K562 (cell line): ENCODE measurements around the gene DRG1. TPM values are rescaled to one million over a fixed set of nuclear protein-coding genes. Genes with fewer than 3 reads are reported as not detected.

Source experiments
- CHCHD3 ChIP-seq: fragments of 250-450 bp; sonication (Bioruptor Pico); IDR thresholded peaks from 2 replicates; pipeline ENCODE4 v2.1.2; 2022; ENCODE audit warnings: mild to moderate bottlenecking
- CUX1 ChIP-seq: fragments of 200-800 bp; sonication (Bioruptor generic); IDR thresholded peaks from 2 replicates; pipeline ENCODE4 v1.6.1; 2016; ENCODE audit warnings: missing genetic modification characterization, missing compliant biosample characterization
- HDAC8 ChIP-seq: fragments of 450-650 bp; IDR thresholded peaks from 2 replicates; pipeline ENCODE4 v1.6.1; 2016; ENCODE audit warnings: mild to moderate bottlenecking, missing genetic modification characterization, moderate library complexity, missing compliant biosample characterization
- MYC ChIP-seq, 2 experiments: fragments of 250-450 bp in 1 of 2; sonication (Bioruptor Pico) in 1 of 2; IDR thresholded peaks; 2 replicates each; pipeline versions ENCODE4 v1.5.1 to v1.6.1; 2012 to 2021; ENCODE audit warnings: low read depth in 2 of 2, borderline replicate concordance in 1 of 2, improper control_type of control experiment in 1 of 2, low read length in 1 of 2, mild to moderate bottlenecking in 1 of 2, moderate library complexity in 1 of 2
- NBN ChIP-seq: fragments of 450-650 bp; IDR thresholded peaks from 2 replicates; pipeline ENCODE4 v1.6.1; 2016; ENCODE audit warnings: low read depth, mild to moderate bottlenecking
- SAP30 ChIP-seq: fragments of 200-600 bp; sonication (generic); IDR thresholded peaks from 2 replicates; pipeline ENCODE4 v1.6.1; 2012; ENCODE audit warnings: borderline replicate concordance, low read depth, mild to moderate bottlenecking, moderate library complexity, low read length, control low read depth, inconsistent platforms; ENCODE audit not compliant: insufficient read depth, poor library complexity, severe bottlenecking
- XRCC3 ChIP-seq: fragments of 450-650 bp; IDR thresholded peaks from 2 replicates; pipeline ENCODE4 v1.6.1; 2017; ENCODE audit warnings: mild to moderate bottlenecking, moderate library complexity
- ZKSCAN8 ChIP-seq: fragments of 200-800 bp; sonication (Bioruptor generic); IDR thresholded peaks from 2 replicates; pipeline ENCODE4 v1.6.1; 2016; ENCODE audit warnings: missing genetic modification characterization, missing compliant biosample characterization
- ZNF175 ChIP-seq: fragments of 200-800 bp; sonication (Bioruptor generic); IDR thresholded peaks from 2 replicates; pipeline ENCODE4 v1.6.1; 2016; ENCODE audit warnings: low read depth, mild to moderate bottlenecking, missing genetic modification characterization, missing compliant biosample characterization
- ZNF644 ChIP-seq: fragments of 200-800 bp; sonication (Bioruptor generic); IDR thresholded peaks from 2 replicates; pipeline ENCODE4 v1.6.1; 2016; ENCODE audit warnings: low read depth, missing genetic modification characterization, missing compliant biosample characterization
- polyA plus RNA-seq, 8 experiments: library from polyadenylated mRNA; depleted of rRNA in 4 of 8; stranded (reverse) in 5 of 8; unstranded in 3 of 8; fragments of >200 nt; fragmentation: Nextera tagmentation in 2 of 8; fragmentation: Illumina TruSeq in 1 of 8; extraction: Ambion mirVana in 2 of 8; extraction: Trizol in 1 of 8; gene quantifications; 2 replicates each; pipeline versions ENCODE4 v1.2.1 to v1.2.3, GENCODE V29; 2011 to 2014; ENCODE audit warnings: inconsistent platforms in 1 of 8, missing spikeins in 1 of 8
- total RNA-seq, 7 experiments: library from RNA; depleted of rRNA in 6 of 7; stranded (reverse); fragments of >200 nt in 6 of 7; fragmentation: Illumina TruSeq in 2 of 7; extraction: Trizol in 2 of 7; gene quantifications; 2 replicates each; pipeline versions ENCODE4 v1.2.1 to v1.2.3, GENCODE V29; 2011 to 2021; ENCODE audit warnings: low replicate concordance in 1 of 7

The DRG1 gene
- total and polyA plus RNA-seq, 9 of the 15 experiments (the other 6 are each of a cell fraction or from before 2014, with no cell fraction given) = 76.4 to 211 (median 93.3) TPM

DNA sequence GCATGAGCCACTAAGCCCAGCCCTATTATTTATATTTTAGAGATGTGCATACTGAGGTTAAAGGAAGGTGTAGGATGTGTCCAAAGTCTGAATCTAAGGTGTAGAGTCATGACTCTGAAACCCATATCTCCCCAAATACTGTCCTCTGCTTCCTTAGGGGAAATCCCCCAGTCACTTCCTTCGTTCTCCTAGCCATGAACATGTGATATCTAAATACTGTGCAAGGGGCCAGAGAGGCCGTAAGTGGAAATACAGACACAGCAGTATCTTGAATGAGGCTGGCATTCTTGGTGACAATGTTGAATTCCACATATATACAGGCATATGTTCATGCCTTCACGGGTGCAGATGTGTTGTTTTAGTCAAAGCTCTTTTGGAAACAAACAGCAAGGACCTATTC, 32.0 kb upstream of the DRG1 start (continued):
- TF ChIP-seq HDAC8 (tag) = no peak
- no peak for TF ChIP-seq ZNF644 (tag)
- TF ChIP-seq ZKSCAN8 = no peak
- TF ChIP-seq MYC (IDR thresholded peaks at IDR 0.05; ENCODE audit: low read depth, low read length) = no peak
- TF ChIP-seq MYC (CRISPR knock-in tag; IDR thresholded peaks at IDR 0.05; ENCODE audit: borderline replicate concordance, low read depth) = no peak
- TF ChIP-seq SAP30 = no peak
- no peak for TF ChIP-seq NBN
- no peak for TF ChIP-seq XRCC3
- no peak for TF ChIP-seq CUX1 (CRISPR knock-in tag)
- TF ChIP-seq CHCHD3 (CRISPR knock-in tag) = no peak
- TF ChIP-seq ZNF175 (CRISPR knock-in tag) = no peak
